Measurements from ENCODE around the gene OSMR. TPM values are rescaled to one million over a fixed set of nuclear protein-coding genes. Genes with fewer than 3 reads are reported as not detected.
"Not testable (repeated sequence)": the region's sequence is repeated elsewhere in the genome, so short reads cannot be mapped to it uniquely, and the experiment has no call there.

The OSMR gene
- total and polyA plus RNA-seq, 12 donors: 3.9 to 33.4 (median 8.3) TPM

- WGBS, 2 donors: 64 to 68% methylated on average over 6 of the region's 6 CpGs
- H3K27me3 ChIP-seq: peaks cover 0 to 8% (median 0%) of the 10 kb centered on the region in 7 donors
- H3K36me3 ChIP-seq: peaks cover 0 to 33% (median 0%) of the 10 kb centered on the region in 9 donors
- no peak overlapping the region for H3K4me3 ChIP-seq
- DNase-seq: no peak
- TF ChIP-seq CTCF (IDR thresholded peaks at IDR 0.05): no peak
- ATAC-seq: peak in 1 of 8 donors; percentile 59
- peaks cover 0 to 7% (median 0%) of the 10 kb centered on the region in 9 donors for H3K4me1 ChIP-seq
- peaks cover 0 to 32% (median 0%) of the 10 kb centered on the region in 11 donors for H3K9me3 ChIP-seq
- intact Hi-C loops (cut with DNase I): no loop called here
- H3K27ac ChIP-seq: no peak overlapping the region
Observed at GRCh38 chr5:38853753-38854470, 8.1 kb downstream of the OSMR start.

- Histone ChIP-seq H3K4me1 (peaks cover 0 to 7% (median 0%) of the 10 kb centered on the region in 9 donors), H3K9me3 (peaks cover 0 to 42% (median 0%) of the 10 kb centered on the region in 11 donors), H3K27ac (no peak overlapping the region), H3K27me3 (peaks cover 0 to 5% (median 0%) of the 10 kb centered on the region in 7 donors), H3K4me3 (no peak overlapping the region), H3K36me3 (peaks cover 0 to 28% (median 0%) of the 10 kb centered on the region in 9 donors)
- ATAC-seq: peak in 1 of 8 donors; percentile 31
- no peak for DNase-seq
- TF ChIP-seq CTCF (IDR thresholded peaks at IDR 0.05): no peak
- WGBS, 2 donors: 83% methylated on average over 7 of the region's 7 CpGs
- intact Hi-C loops (cut with DNase I): no loop called here
Observed at GRCh38 chr5:38854907-38855306, 9.1 kb downstream of the OSMR start.

- H3K4me1 ChIP-seq: peaks cover 0 to 7% (median 0%) of the 10 kb centered on the region in 9 donors
- 82 to 93% methylated on average over 2 of the region's 2 CpGs for WGBS, 2 donors
Observed at GRCh38 chr5:38856660-38857059, 10.8 kb downstream of the OSMR start.

GRCh38 chr5:38858839-38859238 is 13.0 kb downstream of the OSMR start:
- Histone ChIP-seq H3K36me3 (peaks cover 0 to 8% (median 0%) of the 10 kb centered on the region in 9 donors), H3K9me3 (peaks cover 0 to 27% (median 6%) of the 10 kb centered on the region in 11 donors), H3K27ac (no peak overlapping the region), H3K4me1 (peaks cover 0 to 3% (median 0%) of the 10 kb centered on the region in 9 donors), H3K27me3 (no peaks in the 10 kb centered on the region), H3K4me3 (no peak overlapping the region)
- ATAC-seq (no peak), DNase-seq (no peak)
- intact Hi-C loops (cut with DNase I): no loop called here
- 86 to 91% methylated on average over 3 of the region's 3 CpGs for WGBS, 2 donors
- TF ChIP-seq CTCF (IDR thresholded peaks at IDR 0.05): no peak

More at GRCh38 chr5:38856660-38857059, 10.8 kb downstream of the OSMR start:
- Histone ChIP-seq H3K36me3 (peaks cover 0 to 15% (median 0%) of the 10 kb centered on the region in 9 donors), H3K27me3 (no peaks in the 10 kb centered on the region), H3K27ac (no peak overlapping the region), H3K9me3 (peaks cover 0 to 32% (median 0%) of the 10 kb centered on the region in 11 donors), H3K4me3 (no peak overlapping the region)
- intact Hi-C loops (cut with DNase I): no loop called here
- TF ChIP-seq CTCF (IDR thresholded peaks at IDR 0.05): no peak
- DNase-seq: no peak
- no peak for ATAC-seq

- DNase-seq; H3K27me3 ChIP-seq; H3K4me3 ChIP-seq; H3K27ac ChIP-seq; ATAC-seq; intact Hi-C loops (cut with DNase I): not testable (repeated sequence)
- Histone ChIP-seq H3K36me3 (peaks cover 0 to 14% (median 0%) of the 10 kb centered on the region in 9 donors), H3K4me1 (peaks cover 0 to 16% (median 6%) of the 10 kb centered on the region in 9 donors), H3K9me3 (peaks cover 0 to 47% (median 15%) of the 10 kb centered on the region in 11 donors)
- WGBS, 2 donors: 96 to 97% methylated on average over 28 to 44 of the region's 64 CpGs
Observed at GRCh38 chr5:38861986-38862770, 16.4 kb downstream of the OSMR start.

All from heart right ventricle (tissue), 16 donors.